Endodermal cell (in vitro differentiated cells): Measurements from ENCODE around the gene PDE7B. TPM values are rescaled to one million over a fixed set of nuclear protein-coding genes. Genes with fewer than 3 reads are reported as not detected.
A peak's percentile ranks its signal among the peaks of the same experiment; 100 is the strongest.

Experiments
- DNase-seq: peaks from one replicate; pipeline ENCODE4 v3.0.0-alpha.2; 2017
- H3K27ac ChIP-seq: 2 replicates; pipeline ENCODE4 v1.5.1; 2013; ENCODE audit warnings: mild to moderate bottlenecking, low read depth, low read length, moderate library complexity
- H3K27me3 ChIP-seq: 2 replicates; pipeline ENCODE4 v1.6.1; 2013; ENCODE audit warnings: mild to moderate bottlenecking, low read length, moderate library complexity; ENCODE audit not compliant: insufficient read depth, control insufficient read depth, poor library complexity, severe bottlenecking
- H3K36me3 ChIP-seq: 2 replicates; pipeline ENCODE4 v1.7.0; 2013; ENCODE audit warnings: mild to moderate bottlenecking, low read length, moderate library complexity; ENCODE audit not compliant: control insufficient read depth, insufficient read depth
- H3K4me1 ChIP-seq: one replicate; pipeline ENCODE4 v1.7.0; 2013; ENCODE audit warnings: low read length; ENCODE audit not compliant: control insufficient read depth, insufficient read depth
- H3K4me3 ChIP-seq: 2 replicates; pipeline ENCODE4 v1.5.1; 2013; ENCODE audit warnings: mild to moderate bottlenecking, low read length, moderate library complexity
- H3K9ac ChIP-seq: 2 replicates; pipeline ENCODE4 v1.6.1; 2013; ENCODE audit warnings: mild to moderate bottlenecking, low read length, moderate library complexity; ENCODE audit not compliant: poor library complexity, severe bottlenecking; ENCODE audit errors: extremely low read depth
- H3K9me3 ChIP-seq: 2 replicates; pipeline ENCODE4 v1.6.1; 2013; ENCODE audit warnings: mild to moderate bottlenecking, low read length, moderate library complexity; ENCODE audit not compliant: control insufficient read depth
- H3K27ac Mint-ChIP-seq: 2 replicates; pipeline ENCODE4 v1.8.0; 2020; ENCODE audit warnings: mixed read lengths
- H3K27me3 Mint-ChIP-seq: 2 replicates; pipeline ENCODE4 v1.8.0; 2021; ENCODE audit warnings: mild to moderate bottlenecking, mixed read lengths; ENCODE audit not compliant: insufficient read depth
- H3K36me3 Mint-ChIP-seq: 2 replicates; pipeline ENCODE4 v1.8.0; 2020; ENCODE audit warnings: low read depth, mixed read lengths
- H3K4me1 Mint-ChIP-seq: 2 replicates; pipeline ENCODE4 v1.8.0; 2020; ENCODE audit warnings: mixed read lengths
- H3K4me3 Mint-ChIP-seq: 2 replicates; pipeline ENCODE4 v1.8.0; 2020; ENCODE audit warnings: mild to moderate bottlenecking, moderate library complexity, mixed read lengths
- H3K9me3 Mint-ChIP-seq: 2 replicates; pipeline ENCODE4 v1.8.0; 2020; ENCODE audit warnings: mild to moderate bottlenecking, mixed read lengths
- WGBS, 2 experiments: methylation state at CpG; one replicate each; pipeline versions ENCODE4 v1.1.5 to v1.1.7; 2013; ENCODE audit warnings: missing lambda C conversion rate in 2 of 2, mixed read lengths in 1 of 2; ENCODE audit not compliant: insufficient coverage in 1 of 2, insufficient read length in 1 of 2; 5-methylcytosine and 5-hydroxymethylcytosine counted together
- total RNA-seq, 2 donors: library from RNA; stranded (reverse); fragmentation: NEBNext Ultra II Directional in 1 of 2; extraction: Animal tissue kit (Norgen Biotek cat#: 25700) in 1 of 2; gene quantifications; 2 replicates in 1 of 2; 3 replicates in 1 of 2; pipeline ENCODE4 v1.2.1, GENCODE V29; 2021
- TF ChIP-seq, protein P1 (sequence below): fragments of 200-600 bp; sonication (generic); conservative IDR thresholded peaks from 2 replicates; pipeline ENCODE4 v1.5.0; 2021; ENCODE audit warnings: antibody characterized with exemption, mild to moderate bottlenecking

PDE7B gene
- total RNA-seq, 2 donors from 2014 or later: 0.26 TPM; not detected in 1

DNA sequence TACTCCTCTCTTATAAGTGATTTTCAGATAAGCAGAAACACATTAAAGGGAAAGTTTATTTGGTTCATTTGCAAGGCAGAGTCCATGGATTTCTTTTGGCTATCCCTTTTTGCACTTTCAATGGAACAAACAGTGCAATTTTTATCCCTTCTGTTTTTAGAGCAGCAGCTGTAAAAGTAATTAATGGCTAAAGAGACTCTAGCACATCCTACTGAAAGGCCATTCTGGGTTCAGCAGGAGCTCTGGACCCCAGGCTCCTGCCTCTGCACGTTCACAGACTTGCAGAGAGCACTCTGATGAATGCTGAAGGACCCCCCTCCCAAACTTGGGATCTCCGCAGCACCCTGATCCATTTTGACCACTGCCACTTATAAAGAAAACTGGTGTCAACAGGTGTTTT lies 40.3 kb upstream of the PDE7B start:
- H3K36me3 ChIP-seq: no peaks in the 10 kb centered on the region
- Mint-ChIP-seq H3K4me1 (peaks cover 31% of the 10 kb centered on the region), H3K27me3 (no peaks in the 10 kb centered on the region), H3K4me3 (no peak overlapping the region), H3K36me3 (no peaks in the 10 kb centered on the region), H3K27ac (no peak overlapping the region), H3K9me3 (peaks cover 5% of the 10 kb centered on the region)
- no peak for DNase-seq
- H3K4me3 ChIP-seq: no peak overlapping the region
- H3K9me3 ChIP-seq: peaks cover 6% of the 10 kb centered on the region
- H3K9ac ChIP-seq: no peak overlapping the region
- H3K27ac ChIP-seq: no peak overlapping the region
- H3K27me3 ChIP-seq: no peaks in the 10 kb centered on the region
- H3K4me1 ChIP-seq: no peaks in the 10 kb centered on the region
- TF ChIP-seq, protein P1, sequence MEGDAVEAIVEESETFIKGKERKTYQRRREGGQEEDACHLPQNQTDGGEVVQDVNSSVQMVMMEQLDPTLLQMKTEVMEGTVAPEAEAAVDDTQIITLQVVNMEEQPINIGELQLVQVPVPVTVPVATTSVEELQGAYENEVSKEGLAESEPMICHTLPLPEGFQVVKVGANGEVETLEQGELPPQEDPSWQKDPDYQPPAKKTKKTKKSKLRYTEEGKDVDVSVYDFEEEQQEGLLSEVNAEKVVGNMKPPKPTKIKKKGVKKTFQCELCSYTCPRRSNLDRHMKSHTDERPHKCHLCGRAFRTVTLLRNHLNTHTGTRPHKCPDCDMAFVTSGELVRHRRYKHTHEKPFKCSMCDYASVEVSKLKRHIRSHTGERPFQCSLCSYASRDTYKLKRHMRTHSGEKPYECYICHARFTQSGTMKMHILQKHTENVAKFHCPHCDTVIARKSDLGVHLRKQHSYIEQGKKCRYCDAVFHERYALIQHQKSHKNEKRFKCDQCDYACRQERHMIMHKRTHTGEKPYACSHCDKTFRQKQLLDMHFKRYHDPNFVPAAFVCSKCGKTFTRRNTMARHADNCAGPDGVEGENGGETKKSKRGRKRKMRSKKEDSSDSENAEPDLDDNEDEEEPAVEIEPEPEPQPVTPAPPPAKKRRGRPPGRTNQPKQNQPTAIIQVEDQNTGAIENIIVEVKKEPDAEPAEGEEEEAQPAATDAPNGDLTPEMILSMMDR: no peak
- 67 to 88% methylated on average over 1 to 2 of the region's 2 CpGs for WGBS, 2 experiments

- H3K36me3 ChIP-seq: no peaks in the 10 kb centered on the region
- DNase-seq: no peak
- WGBS, 2 experiments: 84 to 89% methylated on average over 7 to 8 of the region's 8 CpGs
- H3K9me3 ChIP-seq: peaks cover 6% of the 10 kb centered on the region
- H3K27ac Mint-ChIP-seq: peak overlapping the region; percentile 46
- no peaks in the 10 kb centered on the region for H3K4me1 ChIP-seq
- H3K36me3 Mint-ChIP-seq: no peaks in the 10 kb centered on the region
- no peak overlapping the region for H3K4me3 Mint-ChIP-seq
- H3K9me3 Mint-ChIP-seq: peaks cover 5% of the 10 kb centered on the region
- no peaks in the 10 kb centered on the region for H3K27me3 Mint-ChIP-seq
- H3K4me1 Mint-ChIP-seq: peaks cover 32% of the 10 kb centered on the region
- no peak overlapping the region for H3K27ac ChIP-seq
- no peaks in the 10 kb centered on the region for H3K27me3 ChIP-seq
- TF ChIP-seq, protein P1: no peak
- no peak overlapping the region for H3K9ac ChIP-seq
- no peak overlapping the region for H3K4me3 ChIP-seq
These were observed 39.6 kb upstream of the PDE7B start for GRCh38 chr6:135811644-135812526.

GRCh38 chr6:135813401-135813800 lies 38.1 kb upstream of the PDE7B start:
- Histone ChIP-seq H3K4me3 (no peak overlapping the region), H3K27me3 (no peaks in the 10 kb centered on the region), H3K27ac (no peak overlapping the region), H3K9ac (no peak overlapping the region), H3K4me1 (no peaks in the 10 kb centered on the region), H3K9me3 (peaks cover 6% of the 10 kb centered on the region), H3K36me3 (no peaks in the 10 kb centered on the region)
- no peaks in the 10 kb centered on the region for H3K36me3 Mint-ChIP-seq
- no peak for DNase-seq
- H3K4me1 Mint-ChIP-seq: peaks cover 32% of the 10 kb centered on the region
- 80 to 97% methylated on average over 3 to 6 of the region's 6 CpGs for WGBS, 2 experiments
- H3K27ac Mint-ChIP-seq: peak overlapping the region; percentile 6
- H3K9me3 Mint-ChIP-seq: peaks cover 5% of the 10 kb centered on the region
- no peaks in the 10 kb centered on the region for H3K27me3 Mint-ChIP-seq
- no peak overlapping the region for H3K4me3 Mint-ChIP-seq
- TF ChIP-seq, protein P1: no peak
